ENCODE data around the gene LRMDA. TPM values are rescaled to one million over a fixed set of nuclear protein-coding genes. Genes with fewer than 3 reads are reported as not detected.

LRMDA gene
- total and polyA plus RNA-seq, 10 of the 15 experiments (the other 5 are each of a cell fraction or from before 2014, with no cell fraction given): 0.07 to 0.54 (median 0.29) TPM; not detected in 4

DNA sequence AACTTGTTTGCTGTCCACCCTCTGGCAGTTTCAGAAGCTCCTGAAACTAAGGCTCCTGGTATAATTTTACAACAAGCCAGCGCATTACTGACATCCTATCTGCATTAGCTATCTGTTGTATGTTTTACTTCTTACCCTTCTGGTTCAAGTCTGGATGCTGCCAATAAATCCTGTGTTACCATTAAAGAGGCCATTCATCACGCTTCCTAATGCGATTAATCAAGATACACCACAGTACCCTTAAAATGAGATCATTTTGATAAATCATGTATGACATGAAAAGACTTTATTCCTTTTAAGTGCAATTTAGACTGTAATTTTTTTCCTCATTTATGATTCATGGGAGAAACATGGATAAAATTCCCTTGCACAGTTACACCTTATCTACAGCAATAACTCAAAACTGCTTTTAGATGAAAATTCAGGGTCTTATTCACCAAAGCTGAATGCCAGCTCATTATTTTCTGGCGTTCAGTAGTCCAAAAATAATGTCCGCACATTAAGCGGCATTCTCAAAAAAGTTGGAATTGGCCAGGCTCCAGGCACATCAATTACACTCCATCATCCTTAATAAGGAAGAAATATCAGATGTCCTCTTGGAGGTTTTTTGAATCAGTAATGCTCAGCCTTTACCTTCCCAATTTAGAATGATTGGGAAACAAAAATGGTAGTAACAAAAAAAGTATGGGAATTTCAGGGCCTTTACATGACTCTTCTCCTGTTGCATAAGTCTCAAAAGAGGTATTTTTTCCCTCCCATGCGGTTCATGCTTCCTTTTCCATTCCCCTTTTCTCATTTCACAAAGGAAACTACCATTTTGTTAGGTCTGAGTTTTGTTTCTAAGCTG is 878.5 kb downstream of the LRMDA start:
- no peak for FAIRE-seq
- no peaks in the 10 kb centered on the region for H3K36me3 ChIP-seq (ENCODE audit: control insufficient read depth in 2 of 2, insufficient read depth in 2 of 2, low read length in 1 of 2)
- no peak for DNase-seq (ENCODE audit: low read depth, low spot score)
- ATAC-seq: no peak
- no peak overlapping the region for H3K4me2 ChIP-seq (ENCODE audit: control insufficient read depth, insufficient read depth)
- ChIA-PET RAD21 (ENCODE audit: unreplicated experiment) (interaction anchor here (0.5 kb wide), 1 partner anchor 238 kb away, joined by 3 read pairs; no protein-coding TSS in a partner anchor), CTCF (no interaction called here), SMC1A (ENCODE audit: uncharacterized antibody, unreplicated experiment) (interaction anchor here (1.4 kb wide), 1 partner anchor 27 kb away, joined by 3 read pairs; no protein-coding TSS in a partner anchor), POLR2A (no interaction called here)
- H3K27ac ChIP-seq (ENCODE audit: control insufficient read depth, insufficient read depth): no peak overlapping the region
- in situ Hi-C loops (cut with MboI) (no loop called here), intact Hi-C loops (cut with micrococcal nuclease; ENCODE audit: unreplicated experiment) (loop anchor here (10.0 kb wide), 3 partner anchors 235 to 905 kb away; partner anchors contain the start of gene ZNF503)
- H3K9ac ChIP-seq (ENCODE audit: control insufficient read depth, insufficient read depth, low read length): no peak overlapping the region
- H3K4me3 ChIP-seq: no peak overlapping the region
- WGBS (ENCODE audit: insufficient coverage, insufficient replicate concordance, low lambda C conversion rate, missing lambda C conversion rate): 49% methylated on average over 7 of the region's 7 CpGs
- no TSS peak for BruUV-seq (replicated peaks)
- H2AFZ ChIP-seq (ENCODE audit: control insufficient read depth, low read depth, low read length): no peak overlapping the region
- H3K4me1 ChIP-seq (ENCODE audit: control insufficient read depth, insufficient read depth, low read length): no peaks in the 10 kb centered on the region
- H3K9me3 ChIP-seq (replicated peaks; ENCODE audit: control insufficient read depth, insufficient read depth, low read length): no peaks in the 10 kb centered on the region
- no peak for TF ChIP-seq BRCA1 (IDR thresholded peaks at IDR 0.05; ENCODE audit: low read depth, low read length)
- no peak for TF ChIP-seq SMARCA5 (IDR thresholded peaks at IDR 0.05)
- no peak for TF ChIP-seq ZNF592 (IDR thresholded peaks at IDR 0.05)
- TF ChIP-seq SRF (IDR thresholded peaks at IDR 0.05; ENCODE audit: low read depth in 2 of 2, low read length in 2 of 2): no peak
- TF ChIP-seq PML (IDR thresholded peaks at IDR 0.05; ENCODE audit: low read length): no peak
- no peak for TF ChIP-seq TCF3 (IDR thresholded peaks at IDR 0.05; ENCODE audit: borderline replicate concordance, insufficient read depth, low read depth, low read length)
- no peak for TF ChIP-seq RUNX3 (IDR thresholded peaks at IDR 0.05; ENCODE audit: low read length)
- TF ChIP-seq MYC (IDR thresholded peaks at IDR 0.05; ENCODE audit: insufficient read depth, insufficient read length, insufficient replicate concordance, low read length, severe bottlenecking): no peak
- TF ChIP-seq POU2F2 (IDR thresholded peaks at IDR 0.05; ENCODE audit: borderline replicate concordance, low read depth, low read length): no peak
- TF ChIP-seq YBX1 (IDR thresholded peaks at IDR 0.05): no peak
- TF ChIP-seq MEF2A (IDR thresholded peaks at IDR 0.05; ENCODE audit: insufficient read depth, low read depth, low read length): no peak
- TF ChIP-seq IRF3 (IDR thresholded peaks at IDR 0.05): no peak
- TF ChIP-seq E2F4 (IDR thresholded peaks at IDR 0.05; ENCODE audit: low read depth, low read length): no peak
- TF ChIP-seq, protein P1, sequence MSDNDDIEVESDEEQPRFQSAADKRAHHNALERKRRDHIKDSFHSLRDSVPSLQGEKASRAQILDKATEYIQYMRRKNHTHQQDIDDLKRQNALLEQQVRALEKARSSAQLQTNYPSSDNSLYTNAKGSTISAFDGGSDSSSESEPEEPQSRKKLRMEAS (IDR thresholded peaks at IDR 0.05; ENCODE audit: low read depth, low read length): no peak
- no peak for TF ChIP-seq USF1 (IDR thresholded peaks at IDR 0.05; ENCODE audit: borderline replicate concordance, extremely low read length, insufficient read depth, low read depth, low read length)
- no peak for TF ChIP-seq CBFB (IDR thresholded peaks at IDR 0.05; ENCODE audit: low read depth)
- no peaks in the 10 kb centered on the region for H3K27me3 ChIP-seq (replicated peaks in 1 of 2; ENCODE audit: control insufficient read depth in 2 of 2, insufficient read depth in 2 of 2, low read length in 1 of 2)
- no peaks in the 10 kb centered on the region for H4K20me1 ChIP-seq (ENCODE audit: control insufficient read depth, insufficient read depth)
- H3K79me2 ChIP-seq (ENCODE audit: control insufficient read depth, insufficient read depth, low read length): no peaks in the 10 kb centered on the region

All from GM12878 (cell line).